Mucosa of stomach (tissue), 1 donor: ENCODE measurements around the gene DMXL2.
"Not testable (repeated sequence)": the region's sequence is repeated elsewhere in the genome, so short reads cannot be mapped to it uniquely, and the experiment has no call there.

Source experiments
- H3K27me3 ChIP-seq: one replicate; pipeline ENCODE4 v1.7.0; 2013; ENCODE audit warnings: mild to moderate bottlenecking, low read length; ENCODE audit not compliant: control insufficient read depth, insufficient read depth
- H3K36me3 ChIP-seq: one replicate; pipeline ENCODE4 v1.7.0; 2013; ENCODE audit warnings: low read length; ENCODE audit not compliant: control insufficient read depth, insufficient read depth
- H3K4me1 ChIP-seq: one replicate; pipeline ENCODE4 v1.7.0; 2013; ENCODE audit warnings: mild to moderate bottlenecking, low read length; ENCODE audit not compliant: control insufficient read depth, insufficient read depth
- H3K4me3 ChIP-seq: one replicate; pipeline ENCODE4 v1.7.0; 2013; ENCODE audit warnings: low read length
- H3K9ac ChIP-seq: one replicate; pipeline ENCODE4 v1.7.0; 2013; ENCODE audit warnings: mild to moderate bottlenecking, low read length, moderate library complexity
- H3K9me3 ChIP-seq: one replicate; pipeline ENCODE4 v1.7.0; 2013; ENCODE audit warnings: mild to moderate bottlenecking, low read length, moderate library complexity; ENCODE audit not compliant: control insufficient read depth
- donor health status: Pancreatic carcinoma.

Gene DMXL2

DNA sequence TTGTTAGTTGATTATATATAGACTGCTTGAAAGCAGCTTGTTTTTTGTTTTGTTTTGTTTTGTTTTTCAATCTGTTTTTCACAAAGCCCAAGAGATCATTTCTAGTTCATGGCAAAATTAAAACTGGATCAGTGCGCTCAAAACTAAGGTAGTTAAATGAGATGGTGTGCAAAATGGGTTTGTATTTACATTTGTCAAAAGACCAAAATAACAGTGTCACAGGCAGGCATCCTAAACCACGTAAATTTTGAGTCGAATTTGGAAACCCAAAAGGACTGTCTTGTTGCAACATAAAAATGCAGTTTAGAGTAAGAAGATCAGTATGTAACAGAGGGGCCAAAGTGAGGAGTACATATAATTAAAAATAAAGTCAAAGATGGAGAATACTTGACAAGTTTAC, 2.4 kb downstream of the DMXL2 start:
- no peaks in the 10 kb centered on the region for H3K9me3 ChIP-seq

DNA sequence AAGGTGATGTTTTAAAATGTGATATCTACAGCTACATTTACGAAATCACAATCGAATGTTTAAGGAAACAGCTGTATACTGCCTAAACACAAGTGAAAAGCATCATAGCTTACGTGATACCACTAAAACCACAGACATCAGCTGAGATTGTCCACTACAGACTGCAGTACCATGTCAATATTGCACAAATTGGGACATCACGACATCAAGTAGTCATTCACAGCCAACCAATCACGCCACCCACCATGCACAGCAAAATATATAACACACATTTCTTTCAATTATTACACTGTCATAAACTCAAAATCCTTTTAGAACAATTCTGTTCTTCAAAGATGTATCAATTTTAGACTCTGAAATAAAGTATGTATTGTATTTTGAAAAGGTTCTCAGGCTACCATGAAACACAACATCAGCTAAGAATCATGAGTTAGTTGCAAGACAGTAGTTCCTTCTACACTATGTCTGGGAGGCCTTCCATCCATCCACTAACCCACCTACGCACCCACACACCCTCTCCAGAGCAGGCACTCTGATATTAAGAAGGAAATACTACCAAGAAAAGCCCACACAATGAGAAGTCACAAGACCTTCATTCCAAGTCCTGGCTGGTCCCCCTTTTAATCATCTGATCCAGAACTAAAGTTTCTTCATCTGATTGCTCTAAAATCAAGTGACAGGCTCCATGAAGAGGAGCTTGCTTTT, 3.1 kb downstream of the DMXL2 start:
- Histone ChIP-seq H3K9ac (no peak overlapping the region), H3K4me1 (peaks cover 16% of the 10 kb centered on the region), H3K4me3 (no peak overlapping the region), H3K9me3 (no peaks in the 10 kb centered on the region), H3K27me3 (no peaks in the 10 kb centered on the region), H3K36me3 (no peaks in the 10 kb centered on the region)

More for the DNA sequence above, 2.4 kb downstream of the DMXL2 start:
- Histone ChIP-seq H3K4me1 (peaks cover 16% of the 10 kb centered on the region), H3K36me3 (no peaks in the 10 kb centered on the region), H3K27me3 (no peaks in the 10 kb centered on the region), H3K9ac (no peak overlapping the region), H3K4me3 (no peak overlapping the region)

DNA sequence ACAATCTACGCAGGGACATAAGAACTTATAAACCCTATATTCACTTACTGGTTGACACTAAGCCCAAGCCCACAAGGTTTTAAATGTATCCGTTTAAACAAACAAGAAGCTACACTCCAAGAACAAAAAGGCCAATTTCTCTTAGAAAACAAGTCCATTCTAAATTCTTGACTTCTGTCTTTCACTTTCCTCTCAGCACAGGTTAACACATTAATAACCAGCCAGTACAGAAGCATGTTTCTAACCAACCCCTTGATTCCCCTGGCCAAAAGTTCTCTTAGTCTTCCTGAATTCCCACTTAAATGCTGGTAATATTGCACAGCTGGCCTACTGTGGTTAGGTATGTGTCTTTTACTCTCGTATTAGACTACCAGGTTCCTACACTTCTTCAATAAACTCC, 4.7 kb downstream of the DMXL2 start:
- no peaks in the 10 kb centered on the region for H3K27me3 ChIP-seq
- H3K36me3 ChIP-seq, result no peaks in the 10 kb centered on the region
- H3K4me1 ChIP-seq, result peaks cover 7% of the 10 kb centered on the region
- no peak overlapping the region for H3K4me3 ChIP-seq
- H3K9ac ChIP-seq, result no peak overlapping the region
- no peaks in the 10 kb centered on the region for H3K9me3 ChIP-seq

DNA sequence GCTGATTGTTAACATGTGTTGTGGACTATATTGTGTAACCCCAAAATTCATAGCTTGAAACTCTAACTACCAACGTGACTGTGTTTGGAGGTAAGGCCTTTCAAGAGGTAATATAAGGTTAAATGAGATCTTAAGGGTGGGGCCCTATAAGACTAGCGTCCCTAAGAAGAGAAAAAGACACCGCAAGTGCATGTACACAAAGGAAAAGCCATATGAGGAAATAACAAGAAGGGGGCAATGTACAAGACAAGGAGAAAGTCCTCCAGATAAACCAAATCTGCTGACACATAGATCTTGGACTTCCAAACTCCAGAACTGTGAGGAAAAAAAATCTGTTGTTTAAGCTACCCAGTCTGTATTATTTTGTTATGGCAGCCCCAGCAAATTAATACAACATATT, 8.6 kb downstream of the DMXL2 start:
- H3K4me3 ChIP-seq, result no peak overlapping the region
- no peak overlapping the region for H3K9ac ChIP-seq
- no peaks in the 10 kb centered on the region for H3K9me3 ChIP-seq
- no peaks in the 10 kb centered on the region for H3K36me3 ChIP-seq
- H3K4me1 ChIP-seq, result no peaks in the 10 kb centered on the region
- no peaks in the 10 kb centered on the region for H3K27me3 ChIP-seq

DNA sequence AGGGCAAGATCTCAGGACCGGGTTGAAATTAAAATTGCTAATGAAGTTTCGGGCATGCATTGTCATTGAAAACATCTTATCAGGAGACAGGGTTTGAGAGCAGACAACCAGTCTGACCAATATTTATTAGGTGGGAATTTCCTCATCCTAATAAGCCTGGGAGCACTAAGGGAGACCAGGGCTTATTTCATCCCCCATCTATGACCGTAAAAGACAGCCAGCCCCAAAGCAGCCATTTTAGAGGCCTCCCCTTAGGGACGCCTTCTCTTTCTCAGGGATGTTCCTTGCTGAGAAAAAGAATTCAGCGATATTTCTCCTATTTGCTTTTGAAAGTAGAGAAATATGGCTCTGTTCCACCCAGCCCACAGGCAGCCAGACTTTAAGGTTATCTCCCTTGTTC, 9.9 kb downstream of the DMXL2 start:
- not testable (repeated sequence) for H3K4me1 ChIP-seq, H3K27me3 ChIP-seq, H3K9me3 ChIP-seq, H3K36me3 ChIP-seq, H3K9ac ChIP-seq, H3K4me3 ChIP-seq

DNA sequence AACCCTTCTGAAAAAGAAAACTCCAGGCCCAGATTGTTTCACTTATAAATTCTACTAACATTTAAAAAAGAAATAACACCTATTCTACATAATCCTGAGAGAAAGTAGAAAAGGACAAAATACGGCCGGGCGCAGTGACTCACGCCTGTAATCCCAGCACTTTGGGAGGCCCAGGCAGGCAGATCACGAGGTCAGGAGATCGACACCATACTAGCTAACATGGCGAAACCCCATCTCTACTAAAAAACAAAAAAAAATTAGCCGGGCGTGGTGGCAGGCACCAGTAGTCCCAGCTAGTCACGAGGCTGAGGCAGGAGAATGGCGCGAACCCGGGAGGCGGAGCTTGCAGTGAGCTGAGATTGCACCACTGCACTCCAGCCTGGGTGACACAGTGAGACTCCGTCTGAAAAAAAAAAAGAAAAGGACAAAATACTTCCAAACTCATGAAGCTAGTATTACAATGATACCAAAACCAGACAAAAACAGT, 19.1 kb downstream of the DMXL2 start:
- not testable (repeated sequence) for H3K27me3 ChIP-seq, H3K4me3 ChIP-seq, H3K36me3 ChIP-seq, H3K9ac ChIP-seq, H3K9me3 ChIP-seq, H3K4me1 ChIP-seq

DNA sequence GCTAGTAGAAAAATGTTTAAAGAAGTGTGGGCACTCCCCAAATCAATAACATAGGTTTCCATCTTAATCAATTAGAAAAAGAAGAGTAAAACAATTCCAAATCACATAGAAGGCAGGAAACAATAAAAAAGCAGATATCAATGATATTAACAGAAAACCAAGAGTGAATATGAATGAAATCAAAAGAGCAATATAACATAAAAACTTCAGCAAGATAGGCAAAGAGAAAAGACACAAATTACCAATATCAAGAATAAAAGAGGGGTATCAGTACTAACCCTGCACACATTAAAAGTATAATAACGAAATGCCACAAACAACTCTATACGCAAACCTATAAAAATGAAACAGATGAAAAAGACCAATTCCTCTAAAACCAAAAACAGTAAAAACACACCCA, 19.6 kb downstream of the DMXL2 start:
- peaks cover 9% of the 10 kb centered on the region for H3K4me1 ChIP-seq
- H3K4me3 ChIP-seq, result no peak overlapping the region
- no peaks in the 10 kb centered on the region for H3K27me3 ChIP-seq
- no peak overlapping the region for H3K9ac ChIP-seq
- no peaks in the 10 kb centered on the region for H3K9me3 ChIP-seq
- no peaks in the 10 kb centered on the region for H3K36me3 ChIP-seq

DNA sequence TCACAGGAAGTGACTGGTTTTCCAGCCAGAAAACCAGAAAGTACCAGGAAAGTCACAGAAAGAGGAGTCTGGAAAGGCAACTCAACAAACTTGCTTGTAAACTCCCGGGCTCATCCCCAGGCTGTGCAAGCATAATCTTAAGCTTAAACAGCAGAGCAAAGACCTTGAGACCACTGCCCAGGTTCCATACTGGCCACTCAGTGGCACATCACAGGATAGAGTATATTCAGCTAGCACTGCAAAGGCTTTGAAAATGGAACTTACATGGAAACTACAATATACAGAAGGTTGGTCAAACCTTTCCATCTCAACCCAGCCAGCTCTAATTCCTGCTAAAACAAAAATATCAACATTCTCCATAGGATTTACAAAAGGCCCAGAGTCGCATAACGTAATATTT, 20.1 kb downstream of the DMXL2 start:
- Histone ChIP-seq H3K27me3 (no peaks in the 10 kb centered on the region), H3K9me3 (no peaks in the 10 kb centered on the region), H3K4me3 (no peak overlapping the region)

DNA sequence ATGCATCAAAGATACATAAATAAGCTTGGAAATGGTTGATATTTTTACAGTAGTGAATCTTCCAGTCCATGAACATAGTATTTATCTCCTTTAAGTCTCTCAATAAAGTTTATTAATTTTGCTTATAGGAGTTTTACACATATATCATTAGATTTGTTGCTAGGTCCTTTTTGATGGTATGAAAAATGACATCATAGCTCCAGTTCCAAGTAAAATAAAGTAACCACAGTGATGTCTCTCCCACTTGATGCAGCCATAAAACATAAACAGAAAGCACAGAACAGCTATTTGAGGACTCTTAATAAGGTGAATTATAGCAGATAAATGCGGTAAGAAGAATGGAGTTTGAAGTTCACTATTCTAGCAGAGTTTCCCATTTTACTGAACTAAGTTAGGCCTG, 20.8 kb downstream of the DMXL2 start:
- Histone ChIP-seq H3K36me3 (no peaks in the 10 kb centered on the region), H3K4me3 (no peak overlapping the region), H3K9ac (no peak overlapping the region), H3K4me1 (peaks cover 9% of the 10 kb centered on the region), H3K27me3 (no peaks in the 10 kb centered on the region), H3K9me3 (no peaks in the 10 kb centered on the region)

More for the DNA sequence above, 20.1 kb downstream of the DMXL2 start:
- H3K9ac ChIP-seq, result no peak overlapping the region
- H3K4me1 ChIP-seq, result peaks cover 9% of the 10 kb centered on the region
- no peaks in the 10 kb centered on the region for H3K36me3 ChIP-seq

DNA sequence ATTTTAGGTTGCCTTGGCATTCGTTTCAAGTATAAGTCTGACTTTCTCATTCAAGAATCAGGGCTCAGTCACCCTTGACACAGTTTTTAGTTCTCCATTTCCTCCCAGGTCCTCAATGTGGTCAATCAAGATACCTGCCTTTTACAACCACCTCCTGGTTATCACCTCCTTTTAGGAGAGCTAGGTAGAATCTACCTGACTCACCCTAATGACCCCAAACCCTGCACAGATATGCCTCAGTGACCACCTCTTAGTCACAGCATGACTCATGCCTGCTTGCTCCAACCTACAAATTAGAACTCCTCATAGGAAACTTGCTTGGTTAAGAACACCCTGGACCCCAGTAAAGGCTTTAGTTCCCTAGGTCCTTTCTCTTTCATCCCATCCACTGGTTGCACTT, 22.5 kb downstream of the DMXL2 start:
- Histone ChIP-seq H3K4me3 (no peak overlapping the region), H3K36me3 (no peaks in the 10 kb centered on the region), H3K4me1 (peaks cover 9% of the 10 kb centered on the region), H3K27me3 (no peaks in the 10 kb centered on the region), H3K9me3 (no peaks in the 10 kb centered on the region), H3K9ac (no peak overlapping the region)

DNA sequence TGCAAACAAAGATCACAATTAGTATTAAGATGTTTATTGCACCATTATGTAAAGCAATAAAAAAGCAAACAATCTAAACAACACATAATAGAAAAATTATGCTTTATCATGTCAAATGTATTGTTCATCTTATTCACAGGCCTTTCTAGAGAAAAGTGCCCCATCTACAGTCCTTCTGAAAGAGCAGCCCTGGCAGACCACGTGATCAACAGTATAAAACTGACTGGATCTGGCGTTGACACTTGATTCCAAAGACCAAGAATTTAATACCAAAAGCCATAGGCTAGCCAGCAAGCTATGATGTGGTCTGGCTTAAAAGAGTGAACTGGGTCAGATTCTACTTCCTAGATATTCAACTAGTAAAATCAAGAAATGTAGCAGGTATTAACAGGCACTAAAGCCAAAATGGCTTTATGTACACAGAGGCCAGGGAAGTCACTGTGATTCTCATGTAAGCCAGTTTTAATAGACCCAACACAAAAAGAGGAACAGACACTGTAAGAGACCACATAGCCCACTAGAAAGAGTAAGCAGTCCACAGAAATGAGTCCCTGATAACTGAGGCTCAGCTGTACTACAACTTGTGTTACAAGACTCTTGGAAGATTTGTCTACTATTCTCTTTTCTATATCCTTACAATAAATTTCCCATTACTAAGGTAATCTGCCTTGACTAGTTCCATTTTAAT, 32.5 kb downstream of the DMXL2 start:
- Histone ChIP-seq H3K9ac (no peak overlapping the region), H3K27me3 (no peaks in the 10 kb centered on the region), H3K36me3 (no peaks in the 10 kb centered on the region), H3K9me3 (no peaks in the 10 kb centered on the region), H3K4me1 (no peaks in the 10 kb centered on the region), H3K4me3 (no peak overlapping the region)

DNA sequence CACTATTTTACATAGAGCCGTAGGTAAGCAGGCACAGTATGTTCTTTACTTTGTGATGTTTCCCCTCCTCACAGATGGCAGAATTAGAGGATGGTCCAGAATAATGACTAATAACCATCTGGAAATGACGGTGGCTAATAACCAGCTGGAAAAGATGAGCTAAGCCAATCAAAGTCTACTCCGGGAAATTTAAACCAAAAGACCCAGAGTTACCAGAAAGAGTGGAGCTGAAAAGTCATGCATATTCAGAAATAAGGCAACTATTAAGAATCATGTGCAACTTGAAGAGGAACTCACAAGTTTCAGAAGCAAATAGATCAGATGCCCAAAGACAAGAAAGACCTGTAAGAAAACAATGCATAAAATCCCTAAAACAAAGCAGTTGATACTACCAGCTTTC, 33.6 kb downstream of the DMXL2 start:
- no peaks in the 10 kb centered on the region for H3K36me3 ChIP-seq
- no peak overlapping the region for H3K9ac ChIP-seq
- no peaks in the 10 kb centered on the region for H3K4me1 ChIP-seq
- no peaks in the 10 kb centered on the region for H3K9me3 ChIP-seq
- H3K27me3 ChIP-seq, result no peaks in the 10 kb centered on the region
- H3K4me3 ChIP-seq, result no peak overlapping the region
